HG03196 (cell line): Measurements from ENCODE around the gene RANBP17.
"Not testable (repeated sequence)": the region's sequence is repeated elsewhere in the genome, so short reads cannot be mapped to it uniquely, and the experiment has no call there.

ENCODE experiments used
- ATAC-seq: cut with Tn5 transposase; IDR thresholded peaks from one replicate; pipeline ENCODE4 v1.9.1; 2021; ENCODE audit not compliant: unreplicated experiment

RANBP17 gene

DNA sequence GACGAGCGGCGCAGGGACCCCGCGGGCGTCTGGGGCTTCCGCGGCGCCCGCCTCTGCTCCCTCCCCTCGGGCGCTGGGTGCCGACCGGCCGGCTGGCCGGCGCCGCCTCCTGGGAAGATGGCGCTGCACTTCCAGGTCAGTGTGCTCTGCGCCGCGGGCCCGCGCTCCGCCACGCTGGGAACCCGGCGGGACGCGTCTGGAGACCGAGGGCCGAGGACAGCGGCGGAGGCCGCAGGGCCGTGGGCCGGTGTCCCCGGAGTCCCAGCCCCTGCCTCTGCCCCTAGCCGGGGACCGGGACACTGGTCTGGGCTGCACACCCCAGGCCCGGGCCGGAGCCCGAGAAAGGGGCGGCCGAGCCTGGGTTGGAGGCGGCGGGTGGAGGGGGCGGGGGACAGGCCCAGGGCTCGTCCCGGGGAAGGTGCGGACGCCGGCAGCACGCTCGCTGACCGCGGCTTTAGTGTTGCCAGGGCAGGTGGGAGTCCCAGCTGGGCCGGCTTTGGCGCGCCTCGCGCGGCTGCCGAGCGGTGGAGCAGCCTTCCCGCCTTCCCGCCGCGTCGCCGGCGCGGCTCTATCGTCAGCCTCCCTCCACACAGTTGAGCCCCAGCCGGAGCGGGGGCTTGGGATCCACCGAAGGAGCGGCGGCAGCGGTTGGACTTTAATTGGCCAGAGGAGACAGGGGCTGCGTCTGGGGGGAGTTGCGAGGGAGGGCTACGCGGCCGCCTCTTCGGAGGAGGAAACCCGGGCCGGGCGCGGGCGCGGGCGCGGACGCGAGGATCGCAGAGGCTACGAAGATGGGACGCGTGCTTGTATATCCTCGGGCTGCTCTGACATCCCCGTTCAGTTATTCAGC, at the start of gene RANBP17:
Gene RANBP17, plus strand, starts transcription at position 102 of the 850 bp plus-strand sequence.
- no peak for ATAC-seq

DNA sequence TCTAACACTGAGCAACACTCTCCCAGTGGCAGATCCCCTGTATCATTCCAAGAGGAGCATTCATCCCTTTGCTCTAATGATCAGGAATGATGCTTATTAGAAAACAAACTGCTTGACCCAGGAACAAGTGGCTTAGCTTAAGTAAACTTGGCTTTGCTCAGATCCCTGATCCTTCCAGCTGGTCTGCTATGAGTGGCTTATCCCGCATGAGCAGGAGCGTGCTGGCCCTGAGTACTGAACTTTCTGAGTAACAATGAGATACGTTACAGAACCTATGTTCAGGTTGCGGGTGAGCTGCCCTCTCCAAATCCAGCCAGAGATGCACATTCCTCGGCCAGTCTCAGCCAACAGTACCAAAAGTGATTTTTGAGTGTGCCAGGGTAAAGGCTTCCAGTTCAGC, 48.6 kb upstream of the RANBP17 start:
- ATAC-seq: no peak

GRCh38 chr5:170817195-170817594, 44.6 kb upstream of the RANBP17 start:
- no peak for ATAC-seq

DNA sequence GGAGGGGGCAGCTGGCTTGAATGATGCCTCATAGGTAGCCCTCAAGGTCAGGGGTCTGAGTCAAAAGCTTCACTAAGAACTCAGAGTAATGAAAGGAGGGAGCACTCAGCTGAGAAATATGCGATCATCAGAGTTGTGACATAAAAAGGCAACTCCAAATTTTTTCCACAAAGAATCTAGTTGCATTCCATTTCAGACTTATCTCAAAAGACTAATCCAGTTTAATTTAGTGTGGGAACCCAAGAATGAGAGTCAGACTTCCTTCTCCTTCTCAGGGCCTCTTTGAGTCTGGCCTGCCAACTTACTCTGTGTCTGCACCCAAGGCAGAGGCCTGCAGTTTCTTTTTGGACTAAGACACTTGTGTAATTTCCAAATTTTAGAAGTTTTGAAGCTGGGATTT, 43.6 kb upstream of the RANBP17 start:
- no peak for ATAC-seq

GRCh38 chr5:170819824-170820223, 42.0 kb upstream of the RANBP17 start:
- no peak for ATAC-seq

GRCh38 chr5:170821257-170821800, 40.5 kb upstream of the RANBP17 start:
- no peak for ATAC-seq

DNA sequence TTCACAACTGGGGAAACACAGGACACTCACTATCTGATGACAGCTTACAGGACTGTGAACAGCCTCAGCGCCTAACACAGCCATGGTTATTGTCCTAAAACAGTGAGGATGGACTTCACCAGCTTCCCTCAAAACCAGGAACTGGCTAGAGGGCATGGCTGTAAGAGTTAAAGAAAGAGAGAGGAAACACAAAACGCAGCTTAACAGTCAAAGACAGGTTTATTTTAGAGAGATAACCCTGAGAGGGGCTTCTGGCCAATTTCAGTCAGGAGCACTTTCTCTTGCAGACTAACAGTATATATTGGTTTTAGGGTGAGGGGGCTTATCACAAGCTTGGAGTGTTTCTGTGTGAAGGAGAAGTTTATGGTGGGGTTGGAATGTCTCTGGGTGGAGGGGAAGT, 35.7 kb upstream of the RANBP17 start:
- ATAC-seq: no peak

DNA sequence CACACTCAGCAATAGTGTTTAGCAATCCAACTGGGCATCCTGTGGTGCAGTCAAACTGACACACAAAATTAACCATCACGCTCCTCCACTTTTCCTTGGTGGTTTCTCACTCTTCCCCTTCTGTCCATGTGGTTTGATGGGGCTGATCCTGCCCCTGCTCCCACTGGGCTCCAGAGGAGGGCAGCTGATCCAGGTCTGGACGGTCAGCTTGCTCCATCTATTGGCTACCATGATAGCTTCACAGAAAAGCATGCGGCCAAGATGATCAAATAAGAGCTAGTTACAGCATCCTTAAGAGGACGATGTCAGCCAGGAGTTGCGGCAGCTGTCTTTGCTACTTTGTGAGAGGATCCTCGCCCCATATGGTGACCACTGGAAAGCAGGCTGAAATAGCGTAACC, 29.6 kb upstream of the RANBP17 start:
- no peak for ATAC-seq

DNA sequence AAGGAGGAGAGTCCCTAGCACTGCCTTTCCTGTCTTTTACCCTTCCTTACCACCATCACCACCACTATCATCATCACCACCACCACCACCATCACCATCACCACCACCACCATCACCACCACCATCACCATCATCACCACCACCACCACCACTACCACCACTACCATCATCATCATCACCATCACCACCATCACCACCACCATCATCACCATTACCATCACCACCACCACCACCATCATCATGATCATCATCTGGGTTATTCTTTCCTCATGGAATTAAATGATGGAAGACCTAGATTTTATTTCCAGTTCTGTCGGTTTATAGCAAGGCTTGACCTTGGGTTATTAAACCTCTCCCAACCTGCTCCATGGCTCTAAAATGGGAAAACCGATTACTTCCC, 27.8 kb upstream of the RANBP17 start:
- ATAC-seq: not testable (repeated sequence)

DNA sequence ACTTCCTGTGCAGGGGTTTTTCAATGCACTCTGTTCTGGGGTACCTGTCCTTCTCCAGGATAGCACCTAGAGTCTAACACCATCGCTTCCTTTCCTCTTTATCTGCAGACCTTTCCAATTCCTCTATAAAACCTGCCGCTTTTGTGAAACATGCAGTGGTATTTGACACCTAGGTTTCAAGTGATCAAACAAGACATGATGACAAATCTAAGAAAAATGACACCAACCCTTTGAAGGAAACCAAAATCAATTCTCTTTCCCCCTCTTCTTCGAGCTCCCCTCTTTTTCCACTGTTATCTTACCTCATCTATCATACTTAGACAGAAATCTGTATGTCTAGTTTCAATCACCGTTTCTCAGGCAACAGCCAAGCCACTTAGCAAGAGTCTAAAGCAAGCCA, 25.6 kb upstream of the RANBP17 start:
- ATAC-seq: no peak

GRCh38 chr5:170843870-170844269, 17.9 kb upstream of the RANBP17 start:
- ATAC-seq: no peak

DNA sequence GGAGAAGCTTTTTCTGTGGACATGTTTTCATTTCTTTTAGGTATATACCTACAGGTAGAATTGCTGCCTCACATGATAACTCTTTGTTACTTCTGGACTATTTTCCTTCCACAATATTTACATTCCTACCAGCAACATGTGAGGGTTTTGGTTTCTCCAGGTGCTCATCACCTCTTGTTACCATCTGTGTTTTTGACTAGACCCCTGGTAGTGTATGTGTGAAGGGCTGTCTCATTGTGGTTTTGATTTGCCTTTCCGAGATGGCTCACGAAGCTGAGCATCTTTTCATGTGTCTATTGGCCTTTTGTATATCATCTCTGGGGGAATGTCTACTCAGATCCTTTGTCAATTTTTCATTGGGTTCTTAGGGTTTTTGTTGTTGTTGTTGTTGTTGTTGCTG, 17.2 kb upstream of the RANBP17 start:
- no peak for ATAC-seq

DNA sequence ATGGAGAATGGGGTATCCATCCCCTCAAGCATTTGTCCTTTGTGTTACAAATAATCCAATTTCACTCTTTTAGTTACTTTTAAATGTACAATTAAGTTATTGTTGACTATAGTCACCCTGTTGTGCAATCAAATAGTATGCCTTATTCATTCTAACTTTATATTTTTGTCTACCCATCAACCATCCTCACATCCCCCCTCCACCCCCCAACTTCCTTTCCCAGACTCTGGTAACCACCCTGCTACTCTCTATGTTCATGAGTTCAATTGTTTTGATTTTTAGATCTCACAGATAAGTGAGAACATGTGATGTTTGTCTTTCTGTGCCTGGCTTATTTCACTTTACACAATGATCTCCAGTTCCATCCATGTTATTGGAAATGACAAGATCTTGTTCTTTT, 15.4 kb upstream of the RANBP17 start:
- ATAC-seq: no peak

- no peak for ATAC-seq
Observed at GRCh38 chr5:170846846-170847245, 15.0 kb upstream of the RANBP17 start.

DNA sequence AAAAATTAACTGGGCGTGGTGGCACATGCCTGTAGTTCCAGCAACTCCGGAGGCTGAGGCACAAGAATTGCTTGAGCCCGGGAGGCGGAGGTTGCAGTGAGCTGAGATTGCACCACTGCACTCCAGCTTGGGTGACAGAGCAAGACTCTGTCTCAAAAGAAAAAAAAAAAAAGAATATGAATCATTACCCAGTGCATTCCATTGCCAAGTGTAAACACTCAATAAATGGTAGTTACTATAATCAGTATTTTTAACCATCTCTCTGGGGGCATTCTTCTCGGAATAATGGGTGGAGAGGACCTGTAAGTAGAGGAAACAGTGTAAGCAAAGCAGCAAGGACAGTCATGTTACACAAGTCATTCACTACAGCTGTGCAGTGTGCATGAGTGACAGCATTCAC, 13.8 kb upstream of the RANBP17 start:
- ATAC-seq: no peak

DNA sequence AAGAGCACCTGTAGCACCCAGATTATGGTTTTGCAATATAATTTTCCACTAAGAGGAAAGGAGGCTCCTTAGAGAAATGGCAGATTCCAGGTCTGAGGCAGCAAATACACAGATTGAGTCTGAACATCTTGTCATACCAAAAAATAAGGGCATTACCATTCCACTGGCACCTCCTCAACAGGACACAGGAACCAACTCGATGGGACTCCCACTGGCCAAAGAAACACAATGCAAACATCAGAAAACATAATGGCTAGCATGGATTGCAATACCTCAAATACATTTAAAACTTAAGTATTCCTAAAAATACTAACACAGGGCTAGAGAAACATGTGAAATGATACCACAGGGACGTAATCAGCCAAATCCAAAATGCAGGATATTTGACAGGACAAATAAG, 12.4 kb upstream of the RANBP17 start:
- no peak for ATAC-seq

- no peak for ATAC-seq
Observed at GRCh38 chr5:170854566-170854965, 7.3 kb upstream of the RANBP17 start.

- ATAC-seq: no peak
Observed at GRCh38 chr5:170857066-170857465, 4.8 kb upstream of the RANBP17 start.

GRCh38 chr5:170860415-170860814, 1.4 kb upstream of the RANBP17 start:
- no peak for ATAC-seq

DNA sequence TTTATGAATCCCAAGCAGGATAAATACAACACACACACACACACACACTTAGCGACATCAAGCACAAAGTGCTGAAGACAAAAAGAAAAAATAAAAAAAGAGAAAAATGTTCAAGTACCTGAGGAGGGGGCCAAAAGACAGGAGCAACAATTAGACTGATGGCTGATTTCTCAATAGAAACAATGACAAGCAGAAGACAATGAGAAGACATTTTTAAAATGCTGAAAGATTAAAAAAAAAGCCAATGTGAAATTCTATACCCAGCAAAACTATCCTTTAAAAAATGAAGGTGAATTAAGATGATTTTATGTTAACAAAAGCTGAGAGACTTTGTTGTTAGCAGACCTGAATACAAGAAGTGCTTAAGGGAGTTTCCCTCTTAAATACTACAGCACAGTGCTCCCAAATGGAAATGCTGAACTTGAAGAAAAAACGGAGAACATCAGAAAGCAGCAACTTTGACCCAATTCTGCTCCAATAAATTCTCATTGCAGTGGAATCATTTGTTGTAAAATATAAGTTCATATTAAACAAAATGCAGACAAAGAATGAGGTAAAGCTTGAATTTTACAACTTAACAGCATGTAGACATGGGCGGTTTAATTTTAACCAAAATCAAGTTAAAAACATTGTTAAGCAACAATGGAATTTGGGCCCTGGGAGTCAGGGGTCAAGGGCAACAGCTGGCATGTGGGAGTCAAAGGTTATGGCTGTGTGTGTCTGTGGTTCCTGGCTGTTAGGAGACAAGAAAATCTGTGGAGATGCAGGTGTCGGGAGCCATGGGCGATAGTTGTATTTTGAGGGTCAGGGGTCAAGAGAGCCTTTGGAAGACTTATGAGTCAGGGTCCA, 776 bp upstream of the RANBP17 start:
- ATAC-seq: no peak

GRCh38 chr5:170861667-170861916, 226 bp upstream of the RANBP17 start:
- ATAC-seq: no peak

DNA sequence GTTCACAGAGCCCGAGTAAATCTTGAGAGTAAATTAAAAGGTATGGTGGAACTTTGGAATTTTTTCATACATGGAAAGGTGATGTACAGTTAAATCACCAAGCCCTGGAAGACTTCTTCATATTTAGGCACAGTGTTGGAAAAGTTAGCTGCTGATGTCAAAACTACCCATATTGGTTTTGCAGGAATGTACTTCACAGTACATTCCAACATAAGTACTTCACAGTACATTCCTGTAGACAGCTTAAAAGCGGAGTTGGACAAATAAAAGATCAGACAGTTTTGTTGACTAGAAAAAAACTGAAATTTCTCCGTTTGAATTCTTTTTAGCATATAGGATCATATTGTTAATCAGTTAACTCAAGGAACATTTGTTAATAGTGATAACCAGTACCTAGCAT, 1.8 kb downstream of the RANBP17 start:
- ATAC-seq: no peak
